DOHH2 (cell line): ENCODE data around the gene STX1A.

ENCODE experiments used
- EZH2phosphoT487 ChIP-seq: fragments of 200-600 bp; sonication (generic); IDR thresholded peaks from 2 replicates; pipeline ENCODE4 v1.6.1; 2017; ENCODE audit warnings: borderline replicate concordance, mild to moderate bottlenecking, antibody characterized with exemption, low read length, moderate library complexity, mixed read lengths
- TF ChIP-seq, protein P1 (sequence below): fragments of 200-600 bp; sonication (generic); IDR thresholded peaks from one replicate; pipeline ENCODE4 v1.5.1; 2014; ENCODE audit warnings: antibody characterized with exemption, mild to moderate bottlenecking, low read depth, low read length; ENCODE audit not compliant: poor library complexity, severe bottlenecking

DNA sequence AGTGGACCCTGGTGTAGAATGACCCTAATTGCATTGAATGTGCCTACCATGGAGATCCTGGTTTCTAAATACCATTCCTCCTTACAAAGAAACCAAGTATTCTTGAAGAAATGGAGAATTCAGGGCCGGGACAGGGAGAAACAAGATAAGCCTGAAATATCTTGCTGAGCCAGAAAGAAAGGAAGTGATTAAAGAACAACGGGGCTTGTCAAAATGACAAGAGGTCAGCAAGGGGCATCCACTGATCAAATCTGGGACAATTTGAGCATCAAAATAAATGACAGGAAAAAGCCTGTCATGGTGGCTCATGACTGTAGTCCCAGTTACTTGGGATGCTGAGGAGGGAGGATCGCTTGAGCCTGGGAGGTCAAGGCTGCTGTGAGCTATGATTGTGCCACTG is 11.0 kb upstream of the STX1A start:
- TF ChIP-seq, protein P1, sequence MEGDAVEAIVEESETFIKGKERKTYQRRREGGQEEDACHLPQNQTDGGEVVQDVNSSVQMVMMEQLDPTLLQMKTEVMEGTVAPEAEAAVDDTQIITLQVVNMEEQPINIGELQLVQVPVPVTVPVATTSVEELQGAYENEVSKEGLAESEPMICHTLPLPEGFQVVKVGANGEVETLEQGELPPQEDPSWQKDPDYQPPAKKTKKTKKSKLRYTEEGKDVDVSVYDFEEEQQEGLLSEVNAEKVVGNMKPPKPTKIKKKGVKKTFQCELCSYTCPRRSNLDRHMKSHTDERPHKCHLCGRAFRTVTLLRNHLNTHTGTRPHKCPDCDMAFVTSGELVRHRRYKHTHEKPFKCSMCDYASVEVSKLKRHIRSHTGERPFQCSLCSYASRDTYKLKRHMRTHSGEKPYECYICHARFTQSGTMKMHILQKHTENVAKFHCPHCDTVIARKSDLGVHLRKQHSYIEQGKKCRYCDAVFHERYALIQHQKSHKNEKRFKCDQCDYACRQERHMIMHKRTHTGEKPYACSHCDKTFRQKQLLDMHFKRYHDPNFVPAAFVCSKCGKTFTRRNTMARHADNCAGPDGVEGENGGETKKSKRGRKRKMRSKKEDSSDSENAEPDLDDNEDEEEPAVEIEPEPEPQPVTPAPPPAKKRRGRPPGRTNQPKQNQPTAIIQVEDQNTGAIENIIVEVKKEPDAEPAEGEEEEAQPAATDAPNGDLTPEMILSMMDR = no peak
- no peak for TF ChIP-seq EZH2phosphoT487
